Suprapubic skin (tissue), 4 donors: ENCODE measurements around the gene ADI1. TPM values are rescaled to one million over a fixed set of nuclear protein-coding genes. Genes with fewer than 3 reads are reported as not detected.

Experiments
- DNase-seq, 2 donors: peaks; one replicate each; pipeline ENCODE4 v3.0.0-alpha.2; 2019; ENCODE audit warnings: low spot score in 2 of 2
- H3K27ac ChIP-seq: fragments of 200-600 bp; sonication (generic); one replicate; pipeline ENCODE4 v1.5.1; 2019
- H3K27me3 ChIP-seq: fragments of 200-600 bp; sonication (generic); one replicate; pipeline ENCODE4 v1.5.1; 2019
- H3K36me3 ChIP-seq: fragments of 200-600 bp; sonication (generic); one replicate; pipeline ENCODE4 v1.5.1; 2019
- H3K4me1 ChIP-seq: fragments of 200-600 bp; sonication (generic); one replicate; pipeline ENCODE4 v1.5.1; 2019
- H3K4me3 ChIP-seq: fragments of 200-600 bp; sonication (generic); one replicate; pipeline ENCODE4 v1.5.1; 2019; ENCODE audit warnings: mild to moderate bottlenecking
- H3K9me3 ChIP-seq: fragments of 200-600 bp; sonication (generic); one replicate; pipeline ENCODE4 v1.5.1; 2019
- CTCF ChIP-seq, 2 donors: fragments of 200-600 bp in 1 of 2; fragments of 450-650 bp in 1 of 2; sonication (generic) in 1 of 2; IDR thresholded peaks; one replicate each; pipeline ENCODE4 v1.5.1; 2016 to 2019; ENCODE audit warnings: antibody characterized with exemption in 2 of 2, mild to moderate bottlenecking in 1 of 2, moderate library complexity in 1 of 2
- EP300 ChIP-seq: sonication (generic); formaldehyde crosslinking; IDR thresholded peaks from one replicate; pipeline ENCODE4 v1.6.1; 2017; ENCODE audit warnings: antibody characterized with exemption
- POLR2A ChIP-seq, 2 donors: fragments of 450-650 bp; IDR thresholded peaks; one replicate each; pipeline ENCODE4 v1.6.1; 2017; ENCODE audit warnings: antibody characterized with exemption in 2 of 2, mild to moderate bottlenecking in 2 of 2, moderate library complexity in 2 of 2
- POLR2AphosphoS5 ChIP-seq, 3 donors: sonication (generic); formaldehyde crosslinking; IDR thresholded peaks; one replicate each; pipeline ENCODE4 v1.6.1; 2017; ENCODE audit warnings: antibody characterized with exemption in 3 of 3
- WGBS: methylation state at CpG from one replicate; pipeline ENCODE4 v1.1.5; 2018; 5-methylcytosine and 5-hydroxymethylcytosine counted together
- total RNA-seq, 4 donors: library from RNA; depleted of rRNA; stranded (reverse); fragments of >200 nt; gene quantifications; one replicate each; pipeline ENCODE4 v1.1.0, GENCODE V29; 2016

The ADI1 gene
- total RNA-seq, 4 donors from 2014 or later = 39.2 to 54.4 (median 45.4) TPM

GRCh38 chr2:3470856-3471737 is 48.2 kb downstream of the ADI1 start:
- Histone ChIP-seq H3K27me3 (no peaks in the 10 kb centered on the region), H3K27ac (peak overlapping the region; percentile 88), H3K4me3 (no peak overlapping the region), H3K36me3 (peaks cover 46% of the 10 kb centered on the region), H3K4me1 (peaks cover 49% of the 10 kb centered on the region), H3K9me3 (no peaks in the 10 kb centered on the region)
- no peak for TF ChIP-seq CTCF (IDR thresholded peaks at IDR 0.05)
- TF ChIP-seq POLR2A (IDR thresholded peaks at IDR 0.05) = no peak
- TF ChIP-seq EP300 = no peak
- TF ChIP-seq POLR2AphosphoS5 (IDR thresholded peaks at IDR 0.05) = no peak
- 74% methylated on average over 17 of the region's 17 CpGs for WGBS
- DNase-seq = no peak

- TF ChIP-seq EP300 (peak; percentile 73), POLR2A (IDR thresholded peaks at IDR 0.05) (no peak), POLR2AphosphoS5 (IDR thresholded peaks at IDR 0.05) (peak in 2 of 3 donors; percentile 58 to 71)
- H3K4me3 ChIP-seq = no peak overlapping the region
- WGBS = 71% methylated on average over 16 of the region's 17 CpGs
- peak in 1 of 2 donors; percentile 80 for DNase-seq
- no peaks in the 10 kb centered on the region for H3K9me3 ChIP-seq
- H3K27ac ChIP-seq = peak overlapping the region; percentile 88
- peaks cover 47% of the 10 kb centered on the region for H3K36me3 ChIP-seq
- H3K27me3 ChIP-seq = no peaks in the 10 kb centered on the region
- H3K4me1 ChIP-seq = peaks cover 49% of the 10 kb centered on the region
These were observed 49.1 kb downstream of the ADI1 start for GRCh38 chr2:3470166-3470651.

- Histone ChIP-seq H3K9me3 (no peaks in the 10 kb centered on the region), H3K4me1 (peaks cover 49% of the 10 kb centered on the region), H3K27me3 (no peaks in the 10 kb centered on the region), H3K4me3 (no peak overlapping the region), H3K36me3 (peaks cover 55% of the 10 kb centered on the region), H3K27ac (peak overlapping the region; percentile 88)
- TF ChIP-seq CTCF (IDR thresholded peaks at IDR 0.05) (no peak), POLR2AphosphoS5 (IDR thresholded peaks at IDR 0.05) (no peak)
- WGBS = 93% methylated on average over 7 of the region's 7 CpGs
- no peak for DNase-seq
These were observed 49.8 kb downstream of the ADI1 start for GRCh38 chr2:3469486-3469885.

- Histone ChIP-seq H3K9me3 (no peaks in the 10 kb centered on the region), H3K4me3 (no peak overlapping the region), H3K27me3 (no peaks in the 10 kb centered on the region), H3K4me1 (peaks cover 44% of the 10 kb centered on the region), H3K36me3 (peaks cover 55% of the 10 kb centered on the region), H3K27ac (peak overlapping the region; percentile 35)
- TF ChIP-seq EP300 = no peak
- TF ChIP-seq CTCF (IDR thresholded peaks at IDR 0.05) = no peak
- DNase-seq = no peak
- WGBS = 96% methylated on average over 31 of the region's 31 CpGs
These were observed 50.9 kb downstream of the ADI1 start for GRCh38 chr2:3468296-3468988.

GRCh38 chr2:3467654-3468053 is 51.7 kb downstream of the ADI1 start:
- H3K27me3 ChIP-seq = no peaks in the 10 kb centered on the region
- no peaks in the 10 kb centered on the region for H3K9me3 ChIP-seq
- peaks cover 36% of the 10 kb centered on the region for H3K4me1 ChIP-seq
- DNase-seq = no peak
- TF ChIP-seq CTCF (IDR thresholded peaks at IDR 0.05) = no peak
- TF ChIP-seq POLR2AphosphoS5 (IDR thresholded peaks at IDR 0.05) = no peak
- no peak for TF ChIP-seq POLR2A (IDR thresholded peaks at IDR 0.05)
- no peak overlapping the region for H3K4me3 ChIP-seq
- 93% methylated on average over 11 of the region's 15 CpGs for WGBS
- H3K27ac ChIP-seq = peak overlapping the region; percentile 35
- peaks cover 56% of the 10 kb centered on the region for H3K36me3 ChIP-seq
